GM18505 (cell line): ENCODE data around the gene COMT.

ENCODE experiments used
- ATAC-seq: cut with Tn5 transposase; IDR thresholded peaks from one replicate; pipeline ENCODE4 v1.9.1; 2021; ENCODE audit not compliant: unreplicated experiment
- POLR2A ChIP-seq: IDR thresholded peaks from 4 replicates; pipeline ENCODE4 v1.6.1; 2011; ENCODE audit warnings: borderline replicate concordance; ENCODE audit not compliant: insufficient read depth, insufficient read length; ENCODE audit errors: extremely low read depth

Gene COMT

GRCh38 chr22:19961868-19962245 lies 20.3 kb downstream of the COMT start:
- no peak for ATAC-seq
- no peak for TF ChIP-seq POLR2A

- TF ChIP-seq POLR2A: no peak
- no peak for ATAC-seq
Measured at GRCh38 chr22:19962246-19962908, 20.8 kb downstream of the COMT start.

GRCh38 chr22:19962909-19963806 lies 21.6 kb downstream of the COMT start:
- no peak for TF ChIP-seq POLR2A
- ATAC-seq: no peak

- TF ChIP-seq POLR2A: no peak
- no peak for ATAC-seq
Measured at GRCh38 chr22:19963863-19964642, 22.5 kb downstream of the COMT start.

GRCh38 chr22:19964701-19965386 lies 23.3 kb downstream of the COMT start:
- no peak for TF ChIP-seq POLR2A
- no peak for ATAC-seq

- no peak for ATAC-seq
- no peak for TF ChIP-seq POLR2A
Measured at GRCh38 chr22:19965771-19966709, 24.5 kb downstream of the COMT start.

- no peak for TF ChIP-seq POLR2A
- ATAC-seq: no peak
Measured at GRCh38 chr22:19966908-19967750, 25.6 kb downstream of the COMT start.

- no peak for ATAC-seq
- TF ChIP-seq POLR2A: no peak
Measured at GRCh38 chr22:19967850-19968449, 26.4 kb downstream of the COMT start.

GRCh38 chr22:19968450-19968891 lies 26.9 kb downstream of the COMT start:
- no peak for ATAC-seq
- no peak for TF ChIP-seq POLR2A

- no peak for TF ChIP-seq POLR2A
- no peak for ATAC-seq
Measured at GRCh38 chr22:19969141-19969928, 27.8 kb downstream of the COMT start.
